ENCODE data around the gene ABHD8.

ABHD8 gene
- 4.7 to 10.4 reads per million in 2 experiments for total RNA-seq

- peak; percentile 87 for DNase-seq (ENCODE audit: low read depth)
Measured at GRCh38 chr19:17303167-17303939, at the start of gene ABHD8. Gene ABHD8, minus strand, starts transcription at chr19:17303425. Its CDS starts 1,809 bp downstream, at chr19:17301616.

GRCh38 chr19:17352608-17353280, 49.5 kb upstream of the ABHD8 start:
- DNase-seq (ENCODE audit: low read depth): no peak

GRCh38 chr19:17351815-17352435, 48.7 kb upstream of the ABHD8 start:
- DNase-seq (ENCODE audit: low read depth): no peak

- no peak for DNase-seq (ENCODE audit: low read depth)
Measured at GRCh38 chr19:17348700-17349099, 45.5 kb upstream of the ABHD8 start.

- DNase-seq (ENCODE audit: low read depth): no peak
Measured at GRCh38 chr19:17347877-17348276, 44.7 kb upstream of the ABHD8 start.

GRCh38 chr19:17347361-17347760, 44.1 kb upstream of the ABHD8 start:
- no peak for DNase-seq (ENCODE audit: low read depth)

- DNase-seq (ENCODE audit: low read depth): peak; percentile 57
Measured at GRCh38 chr19:17346109-17346671, 43.0 kb upstream of the ABHD8 start.

GRCh38 chr19:17341845-17342244, 38.6 kb upstream of the ABHD8 start:
- DNase-seq (ENCODE audit: low read depth): no peak

- no peak for DNase-seq (ENCODE audit: low read depth)
Measured at GRCh38 chr19:17341386-17341785, 38.2 kb upstream of the ABHD8 start.

GRCh38 chr19:17340871-17341357, 37.7 kb upstream of the ABHD8 start:
- DNase-seq (ENCODE audit: low read depth): no peak

- no peak for DNase-seq (ENCODE audit: low read depth)
Measured at GRCh38 chr19:17340302-17340870, 37.2 kb upstream of the ABHD8 start.

- no peak for DNase-seq (ENCODE audit: low read depth)
Measured at GRCh38 chr19:17339088-17339741, 36.0 kb upstream of the ABHD8 start.

- DNase-seq (ENCODE audit: low read depth): no peak
Measured at GRCh38 chr19:17338433-17339078, 35.3 kb upstream of the ABHD8 start.

GRCh38 chr19:17337675-17338432, 34.6 kb upstream of the ABHD8 start:
- DNase-seq (ENCODE audit: low read depth): no peak

- peak; percentile 93 for DNase-seq (ENCODE audit: low read depth)
Measured at GRCh38 chr19:17336872-17337674, 33.8 kb upstream of the ABHD8 start, which contains the start of gene GTPBP3. Gene GTPBP3, plus strand, starts transcription at chr19:17337553. Its CDS starts 59 bp downstream, at chr19:17337612.

- DNase-seq (ENCODE audit: low read depth): no peak
Measured at GRCh38 chr19:17335575-17335974, 32.4 kb upstream of the ABHD8 start.

- peak; percentile 94 for DNase-seq (ENCODE audit: low read depth)
Measured at GRCh38 chr19:17334414-17335409, 31.5 kb upstream of the ABHD8 start, which contains the start of gene ANO8. Gene ANO8, minus strand, starts transcription at chr19:17334855. Its CDS starts 185 bp downstream, at chr19:17334670.

Measured in T follicular helper cell (primary cell).